Fibroblast of lung (primary cell): ENCODE data around the gene GLG1.
"Not testable (repeated sequence)": the region's sequence is repeated elsewhere in the genome, so short reads cannot be mapped to it uniquely, and the experiment has no call there.

ENCODE experiments used
- CTCF ChIP-seq, 2 donors: IDR thresholded peaks in 1 of 2; conservative IDR thresholded peaks in 1 of 2; 1 replicate in 1 of 2; 2 replicates in 1 of 2; pipeline ENCODE4 v1.5.1; 2011 to 2012; ENCODE audit warnings: low read length in 2 of 2, control low read depth in 1 of 2, inconsistent platforms in 1 of 2, low read depth in 1 of 2, mild to moderate bottlenecking in 1 of 2
- EZH2 ChIP-seq: IDR thresholded peaks from 2 replicates; pipeline ENCODE4 v1.5.1; 2012; ENCODE audit warnings: low read length, control low read depth, mild to moderate bottlenecking; ENCODE audit errors: missing control alignments

DNA sequence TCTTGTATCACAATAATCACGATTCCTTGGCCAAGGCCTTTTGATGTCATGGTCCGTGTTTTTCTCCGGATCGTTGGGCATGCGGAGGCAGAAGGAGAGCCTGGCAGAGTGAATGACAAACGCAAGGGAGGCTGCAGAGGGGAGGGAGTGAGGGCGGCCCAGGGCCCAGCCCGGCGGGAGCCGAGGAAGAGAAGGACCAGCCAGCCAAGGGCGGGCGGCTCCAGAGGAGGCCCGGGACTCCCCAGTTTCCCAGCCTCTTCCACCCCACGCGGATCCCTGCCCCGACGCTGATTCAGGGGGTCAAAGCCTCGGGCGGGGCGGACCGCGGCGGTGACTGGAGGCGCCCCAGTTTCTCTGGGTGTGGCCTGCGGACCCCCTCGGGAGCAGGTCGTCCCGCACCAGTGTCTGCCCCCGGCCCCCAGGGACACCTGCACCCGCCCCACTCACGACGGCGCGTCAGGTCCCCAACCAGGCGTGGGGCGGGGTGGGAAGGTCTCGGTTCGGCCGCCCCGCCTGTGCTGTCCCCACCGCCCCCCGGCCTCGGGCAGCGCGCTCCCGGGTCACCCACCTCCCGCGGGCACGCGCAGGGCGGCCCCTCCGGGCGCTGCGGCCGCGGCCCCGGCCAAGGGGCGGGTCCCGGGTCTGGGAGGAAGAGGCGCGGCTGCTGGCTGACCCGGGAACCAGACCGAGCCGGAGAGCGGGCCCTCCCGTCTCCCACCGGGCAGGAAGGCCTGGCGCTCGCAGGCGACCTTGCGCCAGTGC, 200.1 kb downstream of the GLG1 start:
- TF ChIP-seq CTCF (conservative IDR thresholded peaks at IDR 0.05 in 1 of 2, IDR thresholded peaks at IDR 0.05 in 1 of 2; ENCODE audit: low read depth in 1 of 2, low read length in 2 of 2); EZH2: not testable (repeated sequence)
